Psoas muscle (tissue), 8 donors: Measurements from ENCODE around the gene CRYGN. TPM values are rescaled to one million over a fixed set of nuclear protein-coding genes. Genes with fewer than 3 reads are reported as not detected.
A peak's percentile ranks its signal among the peaks of the same experiment; 100 is the strongest.

ENCODE experiments used
- ATAC-seq, 4 donors: fragments of 200-7000 bp; cut with Tn5 transposase; one replicate each; pipeline ENCODE4 v1.9.1; 2020; ENCODE audit warnings: moderate library complexity in 3 of 4, mild to moderate bottlenecking in 2 of 4
- DNase-seq, 2 donors: peaks; one replicate each; pipeline ENCODE4 v3.0.0-alpha.2; 2020
- H3K27ac ChIP-seq: fragments of 200-600 bp; one replicate; pipeline ENCODE4 v1.8.0; 2022
- H3K27me3 ChIP-seq, 3 donors: fragments of 200-600 bp in 1 of 3; one replicate each; pipeline versions ENCODE4 v1.6.1 to v1.8.0; 2013 to 2022; ENCODE audit warnings: low read length in 2 of 3, mild to moderate bottlenecking in 2 of 3, moderate library complexity in 1 of 3; ENCODE audit not compliant: insufficient read depth in 3 of 3
- H3K36me3 ChIP-seq, 2 donors: fragments of 200-600 bp in 1 of 2; one replicate each; pipeline versions ENCODE4 v1.6.1 to v1.8.0; 2013 to 2022; ENCODE audit warnings: low read depth in 1 of 2, mild to moderate bottlenecking in 1 of 2, moderate library complexity in 1 of 2; ENCODE audit not compliant: insufficient read depth in 1 of 2
- H3K4me1 ChIP-seq: fragments of 200-600 bp; one replicate; pipeline ENCODE4 v1.8.0; 2022
- H3K4me3 ChIP-seq: fragments of 200-600 bp; one replicate; pipeline ENCODE4 v1.8.0; 2022; ENCODE audit warnings: mild to moderate bottlenecking
- H3K9me3 ChIP-seq: fragments of 200-600 bp; one replicate; pipeline ENCODE4 v1.8.0; 2022
- WGBS, 3 donors: extraction: QIAGEN DNeasy Blood & Tissue Kit; methylation state at CpG; one replicate each; pipeline versions ENCODE4 v1.1.6 to v1.1.7; 2013; 5-methylcytosine and 5-hydroxymethylcytosine counted together
- intact Hi-C, 2 donors: fragments of 100-400 bp; cut with DNase I; formaldehyde crosslinking; loops; one replicate each; pipeline versions ENCODE4 v1.11.0 to v1.14.2; 2022
- polyA plus RNA-seq, 3 donors: library from polyadenylated mRNA; stranded (reverse); fragments of 200-250 nt; gene quantifications; one replicate each; pipeline ENCODE4 v1.2.3, GENCODE V29; 2013
- total RNA-seq, 4 donors: library from RNA; stranded (reverse); fragmentation: NEBNext Ultra II Directional in 2 of 4; extraction: Animal tissue kit (Norgen Biotek cat#: 25700) in 2 of 4; gene quantifications; one replicate each; pipeline versions ENCODE4 v1.2.1 to v1.2.4, GENCODE V29; 2021 to 2023
- TF ChIP-seq, protein P1 (sequence below): fragments of 200-600 bp; IDR thresholded peaks from one replicate; pipeline ENCODE4 v1.8.0; 2022; ENCODE audit warnings: antibody characterized with exemption
- donor health status: healthy with polysubstance abuse.
- donor health status: DM: no; HTN: no; CAD: no; lungs with moderate emphysema.
- donor health status: Bipolar disorder and iron deficiency.
- donor health status: healthy.
- donor health status: DM: yes; HTN: yes; CAD: no.
- donor health status: DM: no; HTN: no; CAD: no.
- donor health status: DM: no; HTN: no; CAD: no.
- donor health status: DM: yes; HTN: yes; CAD: no.

CRYGN gene
- total and polyA plus RNA-seq, 7 donors = 0.12 to 0.15 TPM; not detected in 5

DNA sequence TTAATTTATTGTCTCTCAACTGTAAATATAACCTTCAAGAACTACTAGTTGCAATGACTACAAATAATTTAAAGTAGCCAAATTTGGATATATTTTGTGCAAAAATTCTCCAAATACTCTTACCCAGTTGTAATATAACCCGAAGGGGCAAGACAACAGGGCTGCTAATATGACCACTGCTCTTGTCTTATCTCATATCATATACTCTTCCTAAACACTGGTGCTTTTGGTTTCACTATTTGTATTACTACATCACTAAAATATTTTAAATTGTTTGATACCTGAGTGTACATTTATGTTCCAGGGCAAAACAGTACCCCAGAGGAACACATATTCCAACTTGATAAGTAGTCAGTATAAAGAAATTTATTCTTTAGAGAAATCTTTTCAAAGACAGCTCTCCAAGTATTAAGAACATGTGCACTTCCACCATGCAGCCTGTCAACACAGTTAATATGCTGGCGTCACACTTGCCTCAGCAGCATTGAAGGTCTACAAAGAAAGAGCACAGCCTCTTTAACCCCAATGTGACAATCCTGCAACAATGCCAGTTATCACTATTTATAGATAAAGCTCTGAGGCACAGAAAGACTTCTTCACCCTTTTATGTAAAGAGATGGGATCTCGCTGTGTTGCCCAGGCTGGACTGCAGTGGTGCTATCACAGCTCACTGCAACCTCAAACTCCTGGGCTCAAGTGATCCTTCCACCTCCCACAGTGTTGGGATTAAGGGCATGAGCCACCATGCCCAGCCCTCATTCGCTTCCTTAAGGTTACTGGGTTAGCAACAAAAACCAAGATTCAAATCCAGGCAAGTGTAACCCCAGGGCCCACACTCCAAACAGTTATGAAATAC, 41.9 kb upstream of the CRYGN start:
- peaks cover 38% of the 10 kb centered on the region for H3K4me1 ChIP-seq
- DNase-seq (no peak), ATAC-seq (peak in 1 of 4 donors; percentile 22)
- intact Hi-C loops = no loop called here
- TF ChIP-seq, protein P1, sequence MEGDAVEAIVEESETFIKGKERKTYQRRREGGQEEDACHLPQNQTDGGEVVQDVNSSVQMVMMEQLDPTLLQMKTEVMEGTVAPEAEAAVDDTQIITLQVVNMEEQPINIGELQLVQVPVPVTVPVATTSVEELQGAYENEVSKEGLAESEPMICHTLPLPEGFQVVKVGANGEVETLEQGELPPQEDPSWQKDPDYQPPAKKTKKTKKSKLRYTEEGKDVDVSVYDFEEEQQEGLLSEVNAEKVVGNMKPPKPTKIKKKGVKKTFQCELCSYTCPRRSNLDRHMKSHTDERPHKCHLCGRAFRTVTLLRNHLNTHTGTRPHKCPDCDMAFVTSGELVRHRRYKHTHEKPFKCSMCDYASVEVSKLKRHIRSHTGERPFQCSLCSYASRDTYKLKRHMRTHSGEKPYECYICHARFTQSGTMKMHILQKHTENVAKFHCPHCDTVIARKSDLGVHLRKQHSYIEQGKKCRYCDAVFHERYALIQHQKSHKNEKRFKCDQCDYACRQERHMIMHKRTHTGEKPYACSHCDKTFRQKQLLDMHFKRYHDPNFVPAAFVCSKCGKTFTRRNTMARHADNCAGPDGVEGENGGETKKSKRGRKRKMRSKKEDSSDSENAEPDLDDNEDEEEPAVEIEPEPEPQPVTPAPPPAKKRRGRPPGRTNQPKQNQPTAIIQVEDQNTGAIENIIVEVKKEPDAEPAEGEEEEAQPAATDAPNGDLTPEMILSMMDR = no peak
- peak overlapping the region; percentile 38 for H3K27ac ChIP-seq
- WGBS, 3 donors = 80 to 91% (median 82%) methylated on average over 4 of the region's 4 CpGs
- no peaks in the 10 kb centered on the region for H3K9me3 ChIP-seq
- no peak overlapping the region for H3K4me3 ChIP-seq
- peaks cover 2 to 76% of the 10 kb centered on the region in 2 donors for H3K36me3 ChIP-seq
- no peaks in the 10 kb centered on the region for H3K27me3 ChIP-seq

DNA sequence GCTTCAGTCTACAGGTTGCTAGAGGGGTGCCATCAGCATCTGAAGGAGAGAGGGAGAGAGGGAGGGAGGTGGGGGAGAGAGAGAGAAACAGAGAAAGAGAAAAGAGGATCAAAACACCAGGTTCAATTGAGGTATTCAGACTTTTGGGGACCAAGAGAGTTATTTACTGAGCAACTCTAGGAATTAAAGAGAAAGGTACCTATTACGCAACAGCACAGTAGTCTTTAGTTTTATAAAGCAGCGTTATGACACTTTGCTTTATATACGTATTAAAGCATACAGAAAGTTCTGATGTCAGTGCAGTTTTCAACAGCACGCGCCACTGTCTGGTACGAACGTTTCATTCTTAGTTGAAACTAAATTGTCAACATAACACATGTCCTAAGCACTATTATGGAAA, 37.9 kb upstream of the CRYGN start:
- 91 to 95% (median 95%) methylated on average over 7 of the region's 7 CpGs for WGBS, 3 donors

DNA sequence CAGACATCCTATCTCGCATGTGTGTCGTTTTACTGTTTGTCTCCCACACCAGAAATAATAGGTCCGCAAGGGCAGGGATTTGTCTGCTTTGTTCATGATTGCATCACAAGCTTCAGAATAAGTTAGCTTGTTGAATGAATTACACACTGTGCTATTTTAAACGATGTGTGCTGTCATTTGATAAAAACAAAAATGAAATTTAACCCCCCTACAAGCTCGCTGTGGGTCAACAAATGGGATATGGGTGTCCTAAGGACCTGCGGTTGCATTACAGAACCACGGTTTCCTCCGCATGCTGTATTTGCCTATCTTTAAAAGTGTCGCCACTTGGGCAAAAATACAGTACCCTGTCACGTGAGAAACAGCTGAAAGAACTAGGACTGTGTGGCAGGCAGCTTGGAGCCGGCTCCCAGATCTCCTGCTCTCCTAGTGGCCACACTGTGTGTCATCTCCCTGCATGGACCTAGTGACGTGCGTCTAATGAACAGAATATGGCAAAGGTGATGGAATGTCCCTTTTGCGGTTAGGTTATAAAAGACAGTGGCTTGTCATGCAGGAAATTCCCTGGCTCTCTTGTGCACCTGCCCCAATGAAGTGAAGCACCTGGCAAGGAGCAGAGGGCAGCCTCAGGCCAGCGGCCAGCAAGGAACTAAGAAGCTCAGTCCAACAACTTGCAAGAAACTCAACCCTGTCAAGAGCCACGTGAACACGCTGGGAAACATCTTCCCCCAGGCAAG, 32.9 kb upstream of the CRYGN start:
- Histone ChIP-seq H3K27ac (peak overlapping the region; percentile 90), H3K4me3 (no peak overlapping the region), H3K9me3 (peaks cover 5% of the 10 kb centered on the region), H3K27me3 (no peaks in the 10 kb centered on the region), H3K4me1 (peaks cover 27% of the 10 kb centered on the region), H3K36me3 (peaks cover 12 to 61% of the 10 kb centered on the region in 2 donors)
- TF ChIP-seq, protein P1 = peak; percentile 35
- 31 to 56% (median 36%) methylated on average over 17 of the region's 17 CpGs for WGBS, 3 donors
- intact Hi-C loops = no loop called here
- peak; percentile 60 to 80 for DNase-seq
- peak; percentile 88 to 93 (median 91) for ATAC-seq

More for the DNA sequence above, 37.9 kb upstream of the CRYGN start:
- Histone ChIP-seq H3K9me3 (peaks cover 5% of the 10 kb centered on the region), H3K4me3 (no peak overlapping the region), H3K36me3 (peaks cover 0 to 54% of the 10 kb centered on the region in 2 donors), H3K4me1 (peaks cover 8% of the 10 kb centered on the region), H3K27ac (no peak overlapping the region), H3K27me3 (no peaks in the 10 kb centered on the region)
- DNase-seq = no peak
- intact Hi-C loops = no loop called here
- TF ChIP-seq, protein P1 = no peak
- ATAC-seq = no peak

DNA sequence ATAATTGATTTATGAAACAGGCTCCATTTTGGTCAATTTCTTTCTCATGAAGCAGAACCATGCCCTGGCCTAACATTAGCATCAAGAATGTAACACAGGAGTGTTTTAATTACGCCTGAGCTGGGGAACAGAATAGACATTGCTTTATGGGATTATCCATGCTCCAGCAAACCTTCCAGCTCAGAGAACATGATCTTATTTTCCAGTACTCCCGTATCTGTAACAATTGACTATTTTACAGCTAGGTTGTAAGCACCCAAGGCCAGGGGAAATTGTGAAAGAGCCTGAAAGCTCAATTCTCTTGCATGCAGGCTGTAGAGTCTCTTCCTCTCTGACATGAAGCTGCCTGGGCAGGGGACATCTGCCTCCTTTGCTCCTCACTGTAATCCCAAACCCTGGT, 30.8 kb upstream of the CRYGN start:
- Histone ChIP-seq H3K4me1 (peaks cover 27% of the 10 kb centered on the region), H3K27ac (peak overlapping the region; percentile 90), H3K9me3 (peaks cover 5% of the 10 kb centered on the region), H3K36me3 (peaks cover 12 to 60% of the 10 kb centered on the region in 2 donors), H3K27me3 (no peaks in the 10 kb centered on the region), H3K4me3 (no peak overlapping the region)
- DNase-seq = no peak
- WGBS, 3 donors = 40 to 66% (median 41%) methylated on average over 2 of the region's 2 CpGs
- intact Hi-C loops = no loop called here
- ATAC-seq = no peak
- TF ChIP-seq, protein P1 = no peak
